ENCODE data around the gene ZNF48. TPM values are rescaled to one million over a fixed set of nuclear protein-coding genes. Genes with fewer than 3 reads are reported as not detected.

The ZNF48 gene
- total RNA-seq, 2 donors from 2014 or later = 11.9 to 12.2 TPM

DNA sequence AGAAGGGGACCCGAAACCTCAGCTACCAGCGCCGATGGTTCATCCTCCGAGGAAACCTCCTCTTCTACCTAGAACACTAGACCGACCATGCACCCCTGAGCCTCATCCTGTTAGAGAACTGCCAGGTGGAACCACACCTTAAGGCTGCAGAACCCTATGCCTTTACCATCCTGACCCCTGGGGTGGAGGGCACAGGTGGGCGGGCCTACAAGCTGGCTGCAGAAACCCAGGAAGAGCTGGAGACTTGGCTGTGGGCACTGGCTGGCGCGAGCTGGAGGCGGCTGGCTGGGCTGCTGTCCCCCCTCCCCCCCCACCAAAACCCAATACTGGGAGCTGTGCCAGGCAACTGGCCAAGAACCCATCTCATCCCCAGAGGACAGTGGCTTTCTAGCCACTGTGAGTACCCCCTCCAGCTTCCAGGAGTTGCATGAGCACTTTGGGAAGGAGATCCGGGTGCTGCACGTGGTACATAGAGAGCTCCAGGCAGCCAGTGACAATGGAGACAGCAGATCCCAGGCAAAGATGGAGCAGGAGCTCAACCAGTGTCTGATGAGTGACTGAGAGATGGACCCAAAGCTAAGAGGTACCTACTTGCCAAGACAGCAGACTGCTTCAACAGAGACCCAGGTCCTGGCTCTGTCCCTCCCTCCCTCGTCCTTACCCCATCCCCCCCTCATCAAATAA lies 38.7 kb upstream of the ZNF48 start:
- TF ChIP-seq POLR2A (IDR thresholded peaks at IDR 0.05) (no peak), POLR2AphosphoS5 (IDR thresholded peaks at IDR 0.05) (no peak)
- TF ChIP-seq, protein P1, sequence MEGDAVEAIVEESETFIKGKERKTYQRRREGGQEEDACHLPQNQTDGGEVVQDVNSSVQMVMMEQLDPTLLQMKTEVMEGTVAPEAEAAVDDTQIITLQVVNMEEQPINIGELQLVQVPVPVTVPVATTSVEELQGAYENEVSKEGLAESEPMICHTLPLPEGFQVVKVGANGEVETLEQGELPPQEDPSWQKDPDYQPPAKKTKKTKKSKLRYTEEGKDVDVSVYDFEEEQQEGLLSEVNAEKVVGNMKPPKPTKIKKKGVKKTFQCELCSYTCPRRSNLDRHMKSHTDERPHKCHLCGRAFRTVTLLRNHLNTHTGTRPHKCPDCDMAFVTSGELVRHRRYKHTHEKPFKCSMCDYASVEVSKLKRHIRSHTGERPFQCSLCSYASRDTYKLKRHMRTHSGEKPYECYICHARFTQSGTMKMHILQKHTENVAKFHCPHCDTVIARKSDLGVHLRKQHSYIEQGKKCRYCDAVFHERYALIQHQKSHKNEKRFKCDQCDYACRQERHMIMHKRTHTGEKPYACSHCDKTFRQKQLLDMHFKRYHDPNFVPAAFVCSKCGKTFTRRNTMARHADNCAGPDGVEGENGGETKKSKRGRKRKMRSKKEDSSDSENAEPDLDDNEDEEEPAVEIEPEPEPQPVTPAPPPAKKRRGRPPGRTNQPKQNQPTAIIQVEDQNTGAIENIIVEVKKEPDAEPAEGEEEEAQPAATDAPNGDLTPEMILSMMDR (IDR thresholded peaks at IDR 0.05) = no peak
- Histone ChIP-seq H3K36me3 (no peaks in the 10 kb centered on the region), H3K27ac (peak overlapping the region; percentile 94), H3K27me3 (replicated peaks; ENCODE audit: insufficient read depth) (no peaks in the 10 kb centered on the region), H3K9me3 (no peaks in the 10 kb centered on the region), H3K4me1 (replicated peaks) (peaks cover 16% of the 10 kb centered on the region), H3K4me3 (peak overlapping the region in 1 of 2 donors; percentile 94)
- 55% methylated on average over 12 of the region's 12 CpGs for WGBS
- intact Hi-C loops (cut with DNase I) = no loop called here
- DNase-seq (ENCODE audit: low spot score) = no peak

DNA sequence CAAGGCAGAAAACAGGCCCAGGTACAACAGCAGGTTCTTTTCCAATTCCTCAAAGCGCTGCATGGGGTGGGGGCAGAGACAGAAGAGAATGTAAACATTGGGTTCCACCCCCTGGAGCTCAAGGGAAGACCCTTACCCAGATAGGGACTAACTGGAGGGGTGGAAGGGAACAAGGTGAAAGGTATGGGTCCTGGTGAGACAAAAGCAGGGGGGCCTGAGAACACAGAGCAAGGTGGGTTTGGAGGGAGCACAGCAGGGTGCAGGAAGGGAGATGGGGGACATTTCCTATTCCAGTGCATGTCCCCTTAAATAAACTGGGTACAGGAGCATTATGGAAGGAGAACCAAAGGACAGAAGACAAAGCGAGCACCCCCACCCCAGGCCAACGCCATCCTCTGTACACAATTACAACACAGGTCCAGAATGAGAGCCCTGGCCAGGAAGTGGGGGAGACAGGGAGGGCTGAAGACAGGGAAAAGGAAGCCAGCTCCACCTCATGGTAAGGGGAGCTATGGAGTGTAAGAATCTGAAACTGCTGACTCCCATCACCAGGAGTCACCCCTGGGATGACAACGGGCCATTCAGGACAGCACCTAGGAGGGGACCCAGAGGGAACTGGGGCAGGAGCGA lies 38.0 kb upstream of the ZNF48 start:
- Histone ChIP-seq H3K27ac (peak overlapping the region in 1 of 2 donors; percentile 1), H3K4me3 (no peak overlapping the region), H3K27me3 (replicated peaks; ENCODE audit: insufficient read depth) (no peaks in the 10 kb centered on the region), H3K36me3 (no peaks in the 10 kb centered on the region), H3K9me3 (no peaks in the 10 kb centered on the region), H3K4me1 (replicated peaks) (peaks cover 15% of the 10 kb centered on the region)
- no peak for DNase-seq (ENCODE audit: low spot score)
- intact Hi-C loops (cut with DNase I) = no loop called here
- 54% methylated on average over 5 of the region's 5 CpGs for WGBS
- TF ChIP-seq POLR2AphosphoS5 (IDR thresholded peaks at IDR 0.05) (no peak), POLR2A (IDR thresholded peaks at IDR 0.05) (no peak)
- TF ChIP-seq, protein P1 (IDR thresholded peaks at IDR 0.05) = no peak

DNA sequence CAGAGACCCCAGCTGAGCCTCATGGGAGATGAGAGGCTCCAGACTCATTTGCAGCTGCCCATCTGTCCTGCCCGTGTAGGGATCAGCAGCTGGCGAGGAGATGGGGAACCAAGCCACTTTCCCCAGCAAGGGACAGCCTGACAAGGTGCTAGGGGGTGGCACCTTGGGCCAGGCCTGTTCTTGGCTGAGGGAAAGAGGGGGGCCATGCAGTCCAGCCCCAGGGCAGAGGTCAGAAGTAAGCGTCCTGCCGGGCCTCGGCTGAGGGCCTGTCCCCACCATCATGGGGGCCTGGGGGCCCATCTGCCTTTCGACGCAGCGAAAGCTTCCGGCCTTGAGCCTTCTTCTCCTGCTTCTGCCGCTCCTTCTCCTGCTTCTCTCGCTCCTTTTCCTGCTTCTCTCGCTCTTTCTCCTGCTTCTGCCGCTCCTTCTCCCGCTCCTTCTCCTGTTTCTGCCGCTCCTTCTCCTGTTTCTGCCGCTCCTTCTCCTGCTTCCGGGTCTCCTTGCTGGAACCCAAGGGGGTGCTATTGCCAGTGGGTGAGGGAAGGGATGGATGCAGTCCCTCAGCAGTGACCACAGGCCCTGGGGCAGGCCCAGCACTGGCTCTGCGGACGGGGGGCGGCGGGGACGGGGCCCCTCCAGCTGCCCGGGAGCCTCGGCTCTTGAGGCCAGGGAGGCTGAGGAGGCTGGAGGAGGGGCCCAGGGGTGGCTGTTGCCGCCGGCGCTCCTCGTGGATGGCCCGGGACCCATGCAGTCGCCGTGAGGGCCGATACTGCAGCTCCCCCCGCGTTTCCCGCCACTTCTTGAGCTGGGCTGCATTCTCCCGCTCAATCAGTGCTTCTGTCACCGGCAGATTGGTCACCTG lies 37.3 kb upstream of the ZNF48 start:
- H3K4me1 ChIP-seq (replicated peaks) = peaks cover 9% of the 10 kb centered on the region
- intact Hi-C loops (cut with DNase I) = no loop called here
- H3K27ac ChIP-seq = no peak overlapping the region
- no peaks in the 10 kb centered on the region for H3K27me3 ChIP-seq (replicated peaks; ENCODE audit: insufficient read depth)
- H3K9me3 ChIP-seq = no peaks in the 10 kb centered on the region
- TF ChIP-seq POLR2AphosphoS5 (IDR thresholded peaks at IDR 0.05) (no peak), POLR2A (IDR thresholded peaks at IDR 0.05) (no peak)
- TF ChIP-seq, protein P1 (IDR thresholded peaks at IDR 0.05) = no peak
- 86% methylated on average over 35 of the region's 37 CpGs for WGBS
- no peak overlapping the region for H3K4me3 ChIP-seq
- H3K36me3 ChIP-seq = no peaks in the 10 kb centered on the region
- DNase-seq (ENCODE audit: low spot score) = no peak

DNA sequence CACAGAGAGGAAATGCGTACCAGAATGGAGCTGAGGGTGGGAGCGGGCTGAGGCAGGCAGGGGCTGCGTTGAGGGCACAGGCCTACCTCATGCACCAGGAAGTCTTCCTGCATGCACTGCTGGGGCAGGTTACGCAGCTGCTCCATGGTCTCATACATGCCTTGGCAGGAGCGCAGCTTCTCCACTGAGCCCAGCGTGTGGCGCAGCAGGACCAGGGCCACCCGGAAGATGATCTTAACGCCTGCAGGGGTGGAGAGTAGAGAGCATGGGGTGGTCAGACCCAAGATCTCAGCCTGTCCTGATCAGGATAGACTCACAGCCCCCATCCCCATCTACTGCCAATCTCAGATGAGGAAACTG lies 36.7 kb upstream of the ZNF48 start:
- Histone ChIP-seq H3K9me3 (no peaks in the 10 kb centered on the region), H3K36me3 (no peaks in the 10 kb centered on the region), H3K27ac (no peak overlapping the region), H3K27me3 (replicated peaks; ENCODE audit: insufficient read depth) (no peaks in the 10 kb centered on the region), H3K4me3 (no peak overlapping the region), H3K4me1 (replicated peaks) (peaks cover 6% of the 10 kb centered on the region)
- DNase-seq (ENCODE audit: low spot score) = no peak
- TF ChIP-seq POLR2AphosphoS5 (IDR thresholded peaks at IDR 0.05) = no peak
- TF ChIP-seq POLR2A (IDR thresholded peaks at IDR 0.05) = no peak
- TF ChIP-seq, protein P1 (IDR thresholded peaks at IDR 0.05) = no peak
- 86% methylated on average over 8 of the region's 9 CpGs for WGBS
- intact Hi-C loops (cut with DNase I) = no loop called here

Measured in prostate gland (tissue), 2 donors.